HepG2 (cell line): ENCODE results near the gene KCNJ14.

Experiments
- CTCF ChIP-seq: sonication (generic); formaldehyde crosslinking; IDR thresholded peaks from 2 replicates; pipeline ENCODE4 v1.5.0; 2020; ENCODE audit warnings: mild to moderate bottlenecking, missing genetic modification reagents, moderate library complexity
- FOSL2 ChIP-seq: sonication (generic); formaldehyde crosslinking; IDR thresholded peaks from 2 replicates; pipeline ENCODE4 v1.4.0; 2020; ENCODE audit warnings: missing genetic modification reagents
- MAX ChIP-seq: IDR thresholded peaks from 2 replicates; pipeline ENCODE4 v1.6.1; 2012; ENCODE audit warnings: inconsistent platforms
- NR1H2 ChIP-seq: sonication (generic); formaldehyde crosslinking; IDR thresholded peaks from 2 replicates; pipeline ENCODE4 v1.8.1; 2022; ENCODE audit warnings: low read depth, missing genetic modification reagents, borderline replicate concordance
- USF2 ChIP-seq, 2 experiments: sonication (generic) in 1 of 2; formaldehyde crosslinking in 1 of 2; IDR thresholded peaks; 2 replicates each; pipeline versions ENCODE4 v1.5.1 to v1.6.1; 2011 to 2020; ENCODE audit warnings: borderline replicate concordance in 1 of 2, low read depth in 1 of 2, low read length in 1 of 2, mild to moderate bottlenecking in 1 of 2, missing genetic modification reagents in 1 of 2, moderate library complexity in 1 of 2
- ZNF510 ChIP-seq: sonication (generic); formaldehyde crosslinking; IDR thresholded peaks from 2 replicates; pipeline ENCODE4 v1.4.0; 2020; ENCODE audit warnings: low read depth, mild to moderate bottlenecking, missing genetic modification reagents
- ZNF687 ChIP-seq: sonication (generic); formaldehyde crosslinking; IDR thresholded peaks from 2 replicates; pipeline ENCODE4 v1.5.1; 2020; ENCODE audit warnings: mild to moderate bottlenecking, missing genetic modification reagents, moderate library complexity

GRCh38 chr19:48441360-48442050, 13.9 kb upstream of the KCNJ14 start:
- TF ChIP-seq NR1H2 (CRISPR knock-in tag), result no peak
- TF ChIP-seq ZNF687 (CRISPR knock-in tag), result no peak
- no peak for TF ChIP-seq FOSL2 (CRISPR knock-in tag)
- TF ChIP-seq ZNF510 (CRISPR knock-in tag), result no peak
- no peak for TF ChIP-seq MAX
- no peak for TF ChIP-seq CTCF (CRISPR knock-in tag)
- no peak for TF ChIP-seq USF2 (IDR thresholded peaks at IDR 0.05; ENCODE audit: low read depth, low read length)
- TF ChIP-seq USF2 (CRISPR knock-in tag; IDR thresholded peaks at IDR 0.05; ENCODE audit: borderline replicate concordance), result no peak
